M059J (cell line): Measurements from ENCODE around the gene HARBI1. TPM values are rescaled to one million over a fixed set of nuclear protein-coding genes. Genes with fewer than 3 reads are reported as not detected.

Experiments used
- DNase-seq: peaks from one replicate; pipeline ENCODE4 v3.0.0-alpha.2; 2012; ENCODE audit warnings: low read depth
- total RNA-seq: library from RNA; depleted of rRNA; stranded (reverse); fragments of >200 nt; shearing (Covaris generic); gene quantifications from 2 replicates; pipeline ENCODE4 v1.2.3, GENCODE V29; 2014; rRNA removed

Gene HARBI1
- total RNA-seq, 1 experiment from 2014 or later, result 6.4 TPM

- DNase-seq, result peak; percentile 90
These were observed 62.5 kb downstream of the HARBI1 start for GRCh38 chr11:46554213-46555147.

- DNase-seq, result peak; percentile 84
These were observed 63.2 kb downstream of the HARBI1 start for GRCh38 chr11:46553814-46554212.

Other genes starting within 250 kb of the HARBI1 start
- 543 and 581 TPM in 2 replicates for gene MDK, start 235.6 kb downstream of the HARBI1 start, total RNA-seq
- 0.49 TPM in 1 of 2 replicates, not detected in the other for gene CHRM4, start 225.5 kb downstream of the HARBI1 start, total RNA-seq
- gene AMBRA1, start 23.2 kb downstream of the HARBI1 start, total RNA-seq, result 28.6 and 32.2 TPM in 2 replicates
- gene ATG13, start 326 bp upstream of the HARBI1 start, total RNA-seq, result 83.7 and 95.0 TPM in 2 replicates
- 20.2 and 34.8 TPM in 2 replicates for gene ARHGAP1, start 83.4 kb upstream of the HARBI1 start, total RNA-seq
- 7.2 and 14.6 TPM in 2 replicates for gene ZNF408, start 83.8 kb upstream of the HARBI1 start, total RNA-seq
- gene F2, start 102.0 kb upstream of the HARBI1 start, total RNA-seq, result not detected in 2 replicates
- 57.1 and 113 TPM in 2 replicates for gene CKAP5, start 229.1 kb upstream of the HARBI1 start, total RNA-seq